Activated gamma-delta T cell (primary cell): ENCODE measurements around the gene ZNF831.

Experiments used
- DNase-seq: peaks from one replicate; lab custom pipeline; 2025; lab: John Stamatoyannopoulos, UW

The ZNF831 gene

DNA sequence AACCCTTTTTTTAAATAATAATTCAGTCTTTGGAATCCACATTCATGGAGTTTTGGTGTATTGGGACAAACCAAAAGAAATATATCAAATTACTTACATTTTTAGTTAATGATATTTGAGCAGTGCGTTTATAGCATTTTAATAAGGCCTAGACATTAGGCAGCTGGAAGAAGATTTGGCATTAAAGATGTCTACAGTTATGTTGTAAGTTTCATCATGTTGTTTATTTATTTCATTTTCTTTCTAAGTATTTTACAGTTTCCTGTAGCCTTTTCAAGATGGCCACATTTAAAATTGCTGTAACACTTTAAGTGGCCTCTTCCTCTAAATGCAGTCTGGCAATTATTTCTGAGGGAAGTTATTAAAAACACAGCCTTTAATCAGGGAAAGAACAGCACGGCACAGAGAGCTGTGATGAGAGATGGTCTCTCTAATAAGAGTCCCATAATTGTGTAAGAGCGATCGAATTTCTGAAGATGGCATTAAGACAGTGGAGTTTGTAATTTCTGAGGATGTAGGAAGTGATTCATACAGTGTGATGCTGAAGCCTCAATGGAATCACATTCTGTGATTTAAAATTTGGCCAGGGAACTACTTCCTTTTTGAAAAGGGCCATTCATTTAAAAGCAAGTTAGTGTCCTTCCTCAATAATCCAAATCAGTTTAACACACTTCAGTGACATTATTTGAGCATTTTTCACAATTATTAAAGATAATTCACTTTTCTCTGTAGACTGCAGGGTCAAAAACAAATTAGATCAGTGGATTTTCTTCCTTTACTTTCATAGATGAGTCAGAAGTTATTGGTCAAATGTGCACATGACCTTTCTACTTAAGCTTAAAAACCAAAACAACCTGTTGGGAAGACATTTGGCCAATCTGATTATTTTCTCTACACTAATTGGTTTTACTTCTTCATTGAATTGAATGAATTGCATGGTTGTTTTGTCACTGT lies 84.4 kb downstream of the ZNF831 start:
- no peak for DNase-seq

DNA sequence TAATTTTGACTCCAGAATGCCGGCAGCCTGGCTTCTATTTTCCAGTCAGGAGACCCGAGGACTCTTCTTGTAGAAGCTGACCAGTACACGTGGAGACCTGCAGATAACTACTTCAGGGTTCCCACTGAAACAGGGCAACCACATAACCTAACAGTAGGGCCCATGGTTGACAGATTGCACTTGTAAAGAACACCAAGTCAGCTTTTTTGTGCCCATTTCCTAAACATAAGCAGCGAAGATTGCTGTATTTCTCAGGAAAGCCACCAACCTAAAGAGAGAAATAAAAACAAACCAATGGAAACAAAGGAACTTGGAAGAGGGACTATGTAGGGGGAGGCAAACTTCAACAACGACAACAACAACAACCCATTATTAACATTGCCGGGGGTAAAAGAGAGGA lies 86.7 kb downstream of the ZNF831 start:
- DNase-seq, result no peak

DNA sequence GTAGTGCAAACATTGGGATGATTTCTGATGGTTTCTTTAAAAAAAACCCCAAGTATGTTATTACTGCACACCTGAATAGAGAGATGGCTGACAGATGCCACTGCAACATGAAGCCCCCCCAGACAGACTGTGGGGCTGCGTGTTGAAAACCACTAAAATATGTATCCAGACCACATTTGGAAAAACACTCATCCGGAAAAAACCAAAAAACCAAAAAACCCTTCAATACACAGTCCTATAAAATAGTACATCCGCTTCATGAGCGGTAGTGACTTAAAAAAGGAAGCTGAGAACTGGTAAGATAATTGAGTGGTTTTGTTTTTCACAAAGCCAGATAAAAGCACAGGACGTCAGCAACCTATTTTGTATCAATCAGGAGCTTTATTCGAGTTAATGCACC lies 89.7 kb downstream of the ZNF831 start:
- no peak for DNase-seq

DNA sequence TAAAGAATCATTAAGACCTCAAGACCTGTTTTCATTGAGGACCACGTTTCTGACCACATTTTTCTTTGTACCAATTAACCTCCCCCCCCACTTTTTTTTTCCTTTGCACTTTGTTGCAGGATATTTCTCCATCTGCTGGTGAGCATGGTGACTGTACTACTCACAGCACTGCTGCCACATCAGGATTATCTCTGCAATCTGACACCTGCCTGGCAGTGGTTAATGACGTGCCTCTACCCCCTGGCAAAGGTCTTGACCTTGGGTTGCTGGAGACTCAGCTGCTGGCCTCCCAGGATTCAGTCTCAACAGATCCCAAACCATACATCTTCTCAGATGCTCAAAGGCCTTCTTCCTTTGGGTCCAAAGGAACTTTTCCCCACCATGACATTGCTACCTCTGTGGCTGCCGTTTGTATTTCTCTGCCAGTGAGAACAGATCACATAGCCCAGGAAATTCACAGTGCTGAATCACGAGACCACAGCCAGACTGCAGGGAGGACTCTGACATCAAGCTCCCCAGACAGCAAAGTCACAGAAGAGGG lies 90.2 kb downstream of the ZNF831 start:
- no peak for DNase-seq

GRCh38 chr20:59255256-59255655 lies 91.6 kb downstream of the ZNF831 start:
- no peak for DNase-seq

DNA sequence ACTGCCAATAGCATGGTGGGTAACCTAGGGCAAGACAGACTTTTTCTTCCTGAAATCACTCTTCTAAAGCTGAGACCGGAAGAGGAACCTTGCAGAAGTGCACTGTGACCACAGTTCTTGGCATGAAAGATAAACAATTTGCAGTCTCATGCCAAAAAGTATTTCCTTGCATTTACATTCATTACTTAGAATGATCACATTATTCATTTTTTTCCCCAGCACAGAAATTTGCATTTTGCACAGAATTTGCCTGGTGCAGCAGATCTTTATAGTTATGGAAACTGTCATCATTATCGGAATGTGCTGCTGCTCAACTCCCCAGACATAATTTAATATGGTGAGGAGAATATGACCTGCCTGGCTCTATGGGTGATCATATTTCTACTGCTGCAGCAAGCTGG lies 94.6 kb downstream of the ZNF831 start:
- DNase-seq, result no peak

- DNase-seq, result no peak
Measured at GRCh38 chr20:59259946-59260345, 96.3 kb downstream of the ZNF831 start.

GRCh38 chr20:59265298-59265697 lies 101.7 kb downstream of the ZNF831 start:
- DNase-seq, result no peak

DNA sequence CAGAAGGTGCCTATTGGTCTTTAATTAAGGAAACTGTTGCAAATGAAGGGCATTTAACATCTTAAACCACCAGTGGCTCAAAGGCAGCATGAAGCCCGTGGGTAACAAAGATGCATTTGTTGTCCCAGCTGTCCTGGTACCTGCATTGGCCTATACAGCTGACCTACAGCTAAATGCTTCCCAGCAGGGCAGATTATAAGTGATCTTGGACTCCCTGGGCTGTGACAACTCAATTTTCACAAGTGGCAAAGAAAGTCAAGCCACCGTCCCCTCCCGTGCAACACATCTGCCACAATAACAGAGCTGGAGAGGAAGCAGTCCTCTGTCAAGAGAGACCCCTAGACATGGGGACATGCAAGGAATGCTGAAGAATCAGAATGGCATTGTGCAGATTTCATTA lies 105.2 kb downstream of the ZNF831 start:
- no peak for DNase-seq

DNA sequence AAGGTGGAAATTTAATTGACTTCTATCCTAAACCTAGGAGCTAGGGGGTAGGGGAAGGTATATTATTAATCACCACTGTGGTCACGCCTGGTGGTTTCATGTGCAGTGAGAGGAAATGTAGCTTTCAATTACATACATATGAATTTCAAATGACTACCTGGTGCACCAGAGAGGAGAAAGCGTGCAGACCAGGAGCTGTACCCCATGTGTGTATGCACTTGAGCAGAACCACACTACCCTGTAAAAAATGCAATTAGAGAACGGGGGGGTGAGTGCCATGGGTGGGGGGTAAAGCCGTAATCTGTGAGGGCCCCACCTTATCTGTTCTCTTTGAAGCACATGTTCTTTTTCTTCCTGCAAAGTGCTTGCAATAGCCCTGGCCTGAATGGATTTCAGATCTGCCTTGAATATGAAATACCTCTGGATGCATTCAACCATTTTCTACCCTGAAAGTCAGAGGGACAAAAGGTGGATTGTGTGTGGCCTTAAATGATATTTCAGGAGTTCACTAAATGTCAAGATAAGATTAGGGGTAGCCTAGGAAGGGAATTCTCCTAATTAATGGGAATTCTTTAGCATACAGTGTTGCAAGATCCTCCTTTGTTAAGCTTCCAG lies 105.9 kb downstream of the ZNF831 start:
- DNase-seq, result no peak

GRCh38 chr20:59270380-59270779 lies 106.8 kb downstream of the ZNF831 start:
- no peak for DNase-seq

DNA sequence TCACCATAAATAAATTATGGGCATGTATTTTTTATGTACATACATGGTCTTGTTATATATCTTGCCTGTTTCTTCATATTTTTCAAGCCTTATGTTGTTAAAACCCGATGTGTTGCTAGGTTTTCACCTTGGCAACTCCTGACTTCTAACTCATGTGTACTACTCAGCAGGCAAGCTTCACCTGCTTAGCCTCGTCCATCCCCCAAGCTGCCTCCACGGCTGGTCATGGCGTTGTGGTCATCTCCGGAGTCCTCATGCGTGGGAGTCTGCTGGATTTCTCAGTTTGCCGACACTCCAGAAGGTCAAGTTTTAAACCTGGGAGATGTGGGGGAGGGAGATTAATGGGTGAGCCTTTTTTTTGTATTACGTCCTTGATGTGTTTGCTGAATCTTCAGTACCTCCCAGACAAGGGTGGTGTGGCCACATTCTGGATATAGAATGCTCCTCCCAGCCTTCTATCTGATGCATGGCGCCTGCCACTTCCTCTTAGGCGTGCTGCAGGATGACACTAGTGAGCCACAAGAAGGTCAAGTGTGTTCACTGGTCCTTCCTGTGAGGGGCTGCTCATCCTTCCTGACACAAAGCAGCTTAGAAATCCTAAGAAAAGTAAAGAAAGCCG lies 110.2 kb downstream of the ZNF831 start:
- no peak for DNase-seq

DNA sequence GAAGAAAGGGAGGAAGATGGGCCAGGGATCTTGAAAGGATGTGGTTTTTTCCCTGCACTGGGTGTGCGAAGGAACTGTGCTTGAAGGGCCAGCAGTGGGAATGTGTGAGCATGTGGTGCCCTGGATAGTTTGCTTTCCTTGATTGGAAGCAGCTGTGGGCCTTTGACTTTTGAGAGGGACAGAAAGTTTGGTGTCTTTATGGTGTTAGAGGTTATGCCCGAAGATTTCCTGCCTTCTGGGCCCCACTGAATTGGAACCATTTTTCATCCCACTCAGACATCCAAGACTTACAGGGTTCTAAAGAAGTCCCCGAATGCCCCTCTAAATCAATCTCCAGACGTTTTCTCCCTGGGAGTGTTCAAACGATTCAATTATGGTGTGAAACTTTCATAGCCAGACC lies 113.3 kb downstream of the ZNF831 start:
- no peak for DNase-seq

DNA sequence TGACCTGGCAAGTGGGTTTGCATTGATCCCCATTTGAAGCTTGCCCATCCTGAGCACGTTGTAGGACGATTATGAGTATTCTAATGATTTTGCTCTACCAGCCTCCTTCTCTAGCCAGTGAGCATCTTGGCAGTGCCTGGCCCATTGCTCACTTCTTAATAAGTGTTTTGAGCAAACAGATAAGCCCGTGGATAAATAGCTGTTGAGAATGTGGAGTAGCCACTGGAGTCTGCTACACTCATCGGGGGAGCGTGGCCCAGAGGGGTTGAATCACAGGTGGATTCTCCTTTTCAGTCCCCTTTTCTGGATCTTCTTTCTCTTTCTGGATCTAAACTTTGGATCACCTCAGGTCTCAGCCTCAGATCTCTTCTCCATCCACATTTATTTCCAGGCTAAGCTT lies 120.8 kb downstream of the ZNF831 start:
- no peak for DNase-seq

DNA sequence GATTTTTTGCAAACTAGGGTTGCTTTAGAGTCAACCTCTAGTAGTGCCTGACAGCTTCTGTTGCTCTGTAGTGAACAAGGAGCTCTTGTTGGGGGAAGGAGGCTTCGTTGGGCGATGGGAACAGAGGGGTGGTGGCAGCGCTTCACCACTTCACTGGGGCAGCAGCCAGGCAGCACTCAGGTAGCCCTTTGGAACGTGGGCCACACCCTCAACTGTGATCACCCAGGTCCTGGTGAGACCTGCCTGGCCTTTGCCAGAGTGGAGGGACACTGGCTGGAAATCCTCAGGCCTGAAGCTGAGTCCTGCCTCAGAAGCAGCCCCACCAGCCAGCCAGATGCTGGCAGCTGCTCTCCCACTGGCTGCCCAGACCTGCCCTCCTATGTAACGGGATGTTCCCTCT lies 126.4 kb downstream of the ZNF831 start:
- no peak for DNase-seq

- DNase-seq, result no peak
Measured at GRCh38 chr20:59291740-59292383, 128.2 kb downstream of the ZNF831 start.

GRCh38 chr20:59295531-59295930 lies 131.9 kb downstream of the ZNF831 start:
- no peak for DNase-seq

- no peak for DNase-seq
Measured at GRCh38 chr20:59297686-59298085, 134.1 kb downstream of the ZNF831 start.

GRCh38 chr20:59299945-59300332 lies 136.3 kb downstream of the ZNF831 start:
- no peak for DNase-seq

DNA sequence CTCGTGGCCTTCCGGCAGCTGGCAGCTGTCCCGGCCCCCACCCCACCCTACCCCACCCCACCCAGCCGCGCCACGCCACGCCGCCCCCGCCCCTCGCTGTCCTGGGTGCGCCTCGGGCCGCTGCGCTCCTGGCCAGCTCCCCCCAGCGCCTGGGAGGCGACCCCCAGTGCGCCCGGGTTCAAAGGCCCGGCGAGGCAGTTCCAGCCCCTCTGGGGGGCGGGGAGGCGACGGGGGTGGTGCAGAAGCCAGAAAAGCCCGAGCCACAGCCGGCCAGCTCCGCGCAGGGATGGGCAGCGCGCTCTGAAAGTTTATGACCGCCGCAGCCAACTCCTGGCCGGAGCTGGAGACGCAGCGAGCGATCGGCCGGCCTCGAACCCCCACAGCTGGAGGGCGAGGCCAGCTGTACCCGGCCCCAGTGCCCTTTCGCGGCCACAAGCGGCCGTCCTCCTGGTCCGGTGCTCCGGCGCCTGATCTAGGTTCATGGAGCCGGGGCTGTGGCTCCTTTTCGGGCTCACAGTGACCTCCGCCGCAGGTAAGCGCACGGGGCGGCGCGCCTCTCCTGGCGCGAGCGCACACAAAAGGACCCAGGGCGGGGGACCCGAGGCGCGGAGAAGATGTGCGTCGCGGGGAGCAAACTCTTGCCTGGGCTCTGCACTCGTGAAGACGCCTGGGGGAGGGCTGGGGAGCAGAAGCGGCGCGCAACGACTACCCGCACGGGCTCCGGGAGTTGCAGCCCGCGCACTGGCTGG lies 136.9 kb downstream of the ZNF831 start, which contains the start of gene EDN3:
Gene EDN3, plus strand, starts transcription at position 279 of the 749 bp plus-strand sequence. Its CDS starts 202 bp downstream, at position 481.
- DNase-seq, result no peak

GRCh38 chr20:59301343-59302007 lies 137.9 kb downstream of the ZNF831 start:
- no peak for DNase-seq
